CD4-positive, alpha-beta T cell (primary cell): ENCODE data around the gene THADA. TPM values are rescaled to one million over a fixed set of nuclear protein-coding genes. Genes with fewer than 3 reads are reported as not detected.

ENCODE experiments used
- ATAC-seq: fragments of 200-7000 bp; cut with Tn5 transposase; one replicate; pipeline ENCODE4 v1.10.0; 2022; ENCODE audit warnings: mild to moderate bottlenecking; ENCODE audit not compliant: poor library complexity
- CTCF ChIA-PET: fragments of 350-600 bp; sonication (Branson Sonifier 250); formaldehyde crosslinking; loops from one replicate; lab custom pipeline; 2021; ENCODE audit warnings: antibody characterized with exemption, inconsistent platforms; lab: Charles Lee
- POLR2A ChIA-PET: fragments of 350-600 bp; sonication (Branson Sonifier 250); formaldehyde crosslinking; loops from one replicate; lab custom pipeline; 2021; ENCODE audit warnings: antibody characterized with exemption, inconsistent platforms; lab: Charles Lee
- DNase-seq, 14 experiments: peaks; one replicate each; pipeline ENCODE4 v3.0.0-alpha.2; 2013 to 2020; ENCODE audit warnings: mixed read lengths in 2 of 14
- H3K27ac ChIP-seq, 2 donors: one replicate each; pipeline versions ENCODE4 v1.5.1 to v1.7.0; 2013; ENCODE audit warnings: low read length in 2 of 2, low read depth in 1 of 2, mild to moderate bottlenecking in 1 of 2
- H3K27me3 ChIP-seq, 2 experiments: 1 replicate in 1 of 2; 2 replicates in 1 of 2; pipeline versions ENCODE4 v1.6.1 to v1.7.0; 2013; ENCODE audit warnings: low read length in 2 of 2, control low read depth in 1 of 2, mild to moderate bottlenecking in 1 of 2, moderate library complexity in 1 of 2; ENCODE audit not compliant: insufficient read depth in 2 of 2, control insufficient read depth in 1 of 2
- H3K36me3 ChIP-seq: one replicate; pipeline ENCODE4 v1.6.1; 2013; ENCODE audit warnings: low read length, control low read depth; ENCODE audit not compliant: insufficient read depth
- H3K4me1 ChIP-seq: one replicate; pipeline ENCODE4 v1.6.1; 2013; ENCODE audit warnings: low read length, control low read depth; ENCODE audit not compliant: insufficient read depth
- H3K4me3 ChIP-seq: one replicate; pipeline ENCODE4 v1.5.1; 2013; ENCODE audit warnings: mild to moderate bottlenecking, low read length, moderate library complexity
- H3K9me3 ChIP-seq, 2 experiments: 1 replicate in 1 of 2; 2 replicates in 1 of 2; pipeline versions ENCODE4 v1.6.1 to v1.7.0; 2013; ENCODE audit warnings: low read length in 2 of 2, mild to moderate bottlenecking in 2 of 2, control low read depth in 1 of 2, moderate library complexity in 1 of 2; ENCODE audit not compliant: control insufficient read depth in 1 of 2, insufficient read depth in 1 of 2
- H3K27ac Mint-ChIP-seq: one replicate; pipeline ENCODE4 v1.8.0; 2020; ENCODE audit warnings: mixed read lengths
- H3K27me3 Mint-ChIP-seq: one replicate; pipeline ENCODE4 v1.8.0; 2021; ENCODE audit warnings: mixed read lengths
- H3K36me3 Mint-ChIP-seq: one replicate; pipeline ENCODE4 v1.8.0; 2021; ENCODE audit warnings: low read depth, mixed read lengths
- H3K4me1 Mint-ChIP-seq: one replicate; pipeline ENCODE4 v1.8.0; 2021; ENCODE audit warnings: low read depth, mixed read lengths
- H3K4me3 Mint-ChIP-seq: one replicate; pipeline ENCODE4 v1.8.0; 2020; ENCODE audit warnings: mild to moderate bottlenecking, mixed read lengths
- H3K9me3 Mint-ChIP-seq: one replicate; pipeline ENCODE4 v1.8.0; 2020; ENCODE audit warnings: mixed read lengths
- intact Hi-C, 2 experiments: fragments of 100-400 bp; cut with DNase I in 1 of 2; cut with micrococcal nuclease in 1 of 2; formaldehyde crosslinking; loops; one replicate each; pipeline versions ENCODE4 v1.15.1 to v1.9.0; 2023 to 2025; cut with DNase I, micrococcal nuclease
- total RNA-seq, 174 experiments: library from RNA in 2 of 174; stranded (reverse) in 2 of 174; gene quantifications; one replicate each; pipeline ENCODE4 v1.2.3 and lab custom pipeline; 2021 to 2026
- TF ChIP-seq, protein P1 (sequence below): fragments of 200-600 bp; IDR thresholded peaks from one replicate; pipeline ENCODE4 v1.8.0; 2022; ENCODE audit warnings: antibody characterized with exemption, mild to moderate bottlenecking

THADA gene
- total RNA-seq, 2 experiments from 2014 or later = 29.3 to 32.9 TPM

DNA sequence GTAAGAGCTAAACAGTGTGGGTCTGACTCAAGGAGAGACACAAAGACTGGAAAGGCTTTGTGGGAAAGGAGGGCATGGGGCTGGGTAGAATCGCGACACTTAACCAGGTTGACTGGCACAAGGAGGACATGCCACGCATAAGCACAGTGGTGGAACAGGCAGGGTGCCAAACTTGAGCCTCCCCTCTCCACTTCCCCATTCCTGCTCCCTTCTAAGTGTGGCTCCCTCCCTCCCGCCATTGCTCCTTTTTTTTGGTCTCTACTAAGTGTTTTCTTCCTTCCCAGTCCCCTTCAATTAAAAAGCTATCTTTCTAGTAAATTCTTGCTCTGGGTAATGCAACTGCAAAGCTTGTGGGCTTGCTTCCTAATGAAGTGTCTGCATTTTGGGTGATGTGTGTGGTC, 329.1 kb downstream of the THADA start:
- Mint-ChIP-seq H3K9me3 (no peaks in the 10 kb centered on the region), H3K27ac (no peak overlapping the region), H3K27me3 (no peaks in the 10 kb centered on the region), H3K4me1 (no peaks in the 10 kb centered on the region), H3K4me3 (no peak overlapping the region), H3K36me3 (peaks cover 71% of the 10 kb centered on the region)
- Histone ChIP-seq H3K27ac (no peak overlapping the region), H3K36me3 (peaks cover 36% of the 10 kb centered on the region), H3K4me1 (no peaks in the 10 kb centered on the region), H3K4me3 (no peak overlapping the region), H3K9me3 (no peaks in the 10 kb centered on the region), H3K27me3 (no peaks in the 10 kb centered on the region)
- ChIA-PET POLR2A (no interaction called here), CTCF (no interaction called here)
- TF ChIP-seq, protein P1, sequence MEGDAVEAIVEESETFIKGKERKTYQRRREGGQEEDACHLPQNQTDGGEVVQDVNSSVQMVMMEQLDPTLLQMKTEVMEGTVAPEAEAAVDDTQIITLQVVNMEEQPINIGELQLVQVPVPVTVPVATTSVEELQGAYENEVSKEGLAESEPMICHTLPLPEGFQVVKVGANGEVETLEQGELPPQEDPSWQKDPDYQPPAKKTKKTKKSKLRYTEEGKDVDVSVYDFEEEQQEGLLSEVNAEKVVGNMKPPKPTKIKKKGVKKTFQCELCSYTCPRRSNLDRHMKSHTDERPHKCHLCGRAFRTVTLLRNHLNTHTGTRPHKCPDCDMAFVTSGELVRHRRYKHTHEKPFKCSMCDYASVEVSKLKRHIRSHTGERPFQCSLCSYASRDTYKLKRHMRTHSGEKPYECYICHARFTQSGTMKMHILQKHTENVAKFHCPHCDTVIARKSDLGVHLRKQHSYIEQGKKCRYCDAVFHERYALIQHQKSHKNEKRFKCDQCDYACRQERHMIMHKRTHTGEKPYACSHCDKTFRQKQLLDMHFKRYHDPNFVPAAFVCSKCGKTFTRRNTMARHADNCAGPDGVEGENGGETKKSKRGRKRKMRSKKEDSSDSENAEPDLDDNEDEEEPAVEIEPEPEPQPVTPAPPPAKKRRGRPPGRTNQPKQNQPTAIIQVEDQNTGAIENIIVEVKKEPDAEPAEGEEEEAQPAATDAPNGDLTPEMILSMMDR = no peak
- no peak for ATAC-seq
- DNase-seq = peak in 2 of 14 experiments; percentile 15 to 32
- intact Hi-C loops = no loop called here

DNA sequence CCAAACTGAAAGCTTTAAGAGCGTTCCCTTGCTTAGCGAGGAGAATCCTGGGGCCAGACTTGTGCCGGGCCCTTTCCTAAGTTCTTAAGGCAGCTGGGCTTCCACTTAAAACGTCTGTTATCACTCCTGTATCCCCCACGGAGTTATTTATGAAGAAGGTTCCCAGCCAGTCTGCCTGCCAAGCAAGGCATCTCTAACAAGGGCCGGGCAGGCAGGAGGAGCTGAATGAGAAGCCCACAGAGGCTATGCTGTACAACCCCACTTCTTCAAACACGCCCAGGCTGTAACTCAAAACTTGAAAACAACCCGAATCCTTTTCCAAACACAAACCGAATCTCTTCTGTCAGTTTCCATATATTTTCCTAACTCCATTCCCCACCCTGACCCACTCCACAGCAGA, 330.4 kb downstream of the THADA start:
- POLR2A ChIA-PET = no interaction called here
- H3K4me3 Mint-ChIP-seq = no peak overlapping the region
- no peaks in the 10 kb centered on the region for H3K9me3 Mint-ChIP-seq
- Histone ChIP-seq H3K4me1 (no peaks in the 10 kb centered on the region), H3K27ac (no peak overlapping the region), H3K9me3 (no peaks in the 10 kb centered on the region), H3K36me3 (peaks cover 30% of the 10 kb centered on the region), H3K4me3 (no peak overlapping the region), H3K27me3 (no peaks in the 10 kb centered on the region)
- CTCF ChIA-PET = interaction anchor here (0.7 kb wide), 1 partner anchor 36 kb away, joined by 3 read pairs; no protein-coding TSS in a partner anchor
- intact Hi-C loops = no loop called here
- TF ChIP-seq, protein P1 = no peak
- H3K27ac Mint-ChIP-seq = no peak overlapping the region
- H3K4me1 Mint-ChIP-seq = no peaks in the 10 kb centered on the region
- DNase-seq (no peak), ATAC-seq (no peak)
- no peaks in the 10 kb centered on the region for H3K27me3 Mint-ChIP-seq
- peaks cover 60% of the 10 kb centered on the region for H3K36me3 Mint-ChIP-seq

DNA sequence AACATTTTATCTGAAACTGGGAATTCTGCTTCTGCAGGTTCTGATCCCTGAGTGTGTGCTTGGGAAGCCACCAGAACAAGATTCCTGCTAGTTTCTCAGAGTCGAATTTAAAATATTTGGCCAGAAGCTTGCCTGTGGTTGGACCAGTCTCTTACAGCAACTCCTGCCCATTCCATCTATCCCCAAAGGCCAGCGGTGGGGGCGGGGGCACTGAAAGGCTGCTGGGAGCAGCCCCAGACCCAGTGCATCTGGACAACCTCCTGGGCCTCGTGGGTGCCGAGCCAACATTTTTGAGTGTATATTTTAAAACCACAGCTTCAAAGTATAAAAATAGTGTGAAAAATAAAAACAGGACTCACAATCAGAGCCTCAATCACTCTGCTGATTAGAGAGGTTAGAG, 330.8 kb downstream of the THADA start:
- CTCF ChIA-PET = interaction anchor here (0.7 kb wide), 1 partner anchor 36 kb away, joined by 3 read pairs; no protein-coding TSS in a partner anchor

More for the DNA sequence above, 330.8 kb downstream of the THADA start:
- no peak overlapping the region for H3K27ac Mint-ChIP-seq
- no peaks in the 10 kb centered on the region for H3K27me3 Mint-ChIP-seq
- no peaks in the 10 kb centered on the region for H3K4me1 Mint-ChIP-seq
- no peaks in the 10 kb centered on the region for H3K9me3 ChIP-seq
- TF ChIP-seq, protein P1 = no peak
- intact Hi-C loops = no loop called here
- H3K4me1 ChIP-seq = no peaks in the 10 kb centered on the region
- no peak overlapping the region for H3K27ac ChIP-seq
- no peak for ATAC-seq
- H3K4me3 ChIP-seq = no peak overlapping the region
- H3K4me3 Mint-ChIP-seq = no peak overlapping the region
- no peaks in the 10 kb centered on the region for H3K9me3 Mint-ChIP-seq
- H3K27me3 ChIP-seq = no peaks in the 10 kb centered on the region
- H3K36me3 Mint-ChIP-seq = peaks cover 56% of the 10 kb centered on the region
- POLR2A ChIA-PET = no interaction called here
- DNase-seq = no peak
- peaks cover 26% of the 10 kb centered on the region for H3K36me3 ChIP-seq
